ENCODE results near the gene KLF4. TPM values are rescaled to one million over a fixed set of nuclear protein-coding genes. Genes with fewer than 3 reads are reported as not detected.
"Not testable (repeated sequence)": the region's sequence is repeated elsewhere in the genome, so short reads cannot be mapped to it uniquely, and the experiment has no call there.

Gene KLF4
- total RNA-seq, 4 donors from 2014 or later: 43.6 to 72.0 (median 52.3) TPM

DNA sequence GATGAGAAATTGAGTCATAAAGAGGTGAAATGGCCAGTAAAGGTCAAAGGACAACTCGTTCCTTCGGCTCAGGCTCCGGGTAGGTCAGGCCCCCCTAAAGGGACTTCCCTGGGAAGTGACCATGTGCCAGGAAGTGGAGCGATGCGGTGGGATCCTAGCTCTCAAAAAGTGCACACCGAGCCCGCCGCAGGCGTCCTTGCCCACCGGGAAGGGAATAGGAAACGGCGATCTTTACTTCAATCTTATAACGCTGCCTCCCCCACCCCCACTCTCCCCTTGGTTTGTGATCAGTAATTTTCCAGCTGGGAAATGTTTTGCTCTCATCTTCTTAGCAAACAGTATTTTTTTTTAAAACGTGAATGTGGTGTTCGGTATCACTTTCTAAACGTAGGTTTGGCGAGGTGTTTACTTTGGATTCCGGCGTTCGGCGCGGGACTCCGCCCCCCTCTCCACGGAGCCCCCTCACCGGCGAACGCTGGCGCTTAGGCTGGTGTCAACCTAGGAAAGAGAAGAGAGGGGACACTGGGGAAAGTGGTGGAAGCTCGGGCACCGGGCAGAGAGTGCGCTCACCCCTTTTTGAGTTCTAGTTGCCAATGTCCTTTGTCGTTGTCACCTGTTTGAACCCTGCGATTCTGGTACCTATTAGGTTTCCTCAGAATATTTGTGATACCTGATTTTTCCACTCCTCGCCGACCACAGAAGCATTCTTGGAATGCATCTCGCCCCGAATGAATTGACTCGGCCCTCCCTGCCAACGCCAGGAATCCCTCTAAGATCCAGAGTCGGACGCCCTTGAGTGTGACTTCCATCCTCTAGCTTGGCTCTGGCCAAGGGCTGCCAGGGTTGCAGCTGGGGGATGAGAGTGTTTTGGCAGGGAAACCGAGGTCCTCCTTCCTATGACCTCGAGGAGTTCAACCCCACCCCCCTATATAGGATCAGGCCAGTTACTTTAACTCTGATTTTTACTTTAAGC is 1.8 kb upstream of the KLF4 start:
- TF ChIP-seq POLR2A (IDR thresholded peaks at IDR 0.05): no peak
- TF ChIP-seq, protein P1, sequence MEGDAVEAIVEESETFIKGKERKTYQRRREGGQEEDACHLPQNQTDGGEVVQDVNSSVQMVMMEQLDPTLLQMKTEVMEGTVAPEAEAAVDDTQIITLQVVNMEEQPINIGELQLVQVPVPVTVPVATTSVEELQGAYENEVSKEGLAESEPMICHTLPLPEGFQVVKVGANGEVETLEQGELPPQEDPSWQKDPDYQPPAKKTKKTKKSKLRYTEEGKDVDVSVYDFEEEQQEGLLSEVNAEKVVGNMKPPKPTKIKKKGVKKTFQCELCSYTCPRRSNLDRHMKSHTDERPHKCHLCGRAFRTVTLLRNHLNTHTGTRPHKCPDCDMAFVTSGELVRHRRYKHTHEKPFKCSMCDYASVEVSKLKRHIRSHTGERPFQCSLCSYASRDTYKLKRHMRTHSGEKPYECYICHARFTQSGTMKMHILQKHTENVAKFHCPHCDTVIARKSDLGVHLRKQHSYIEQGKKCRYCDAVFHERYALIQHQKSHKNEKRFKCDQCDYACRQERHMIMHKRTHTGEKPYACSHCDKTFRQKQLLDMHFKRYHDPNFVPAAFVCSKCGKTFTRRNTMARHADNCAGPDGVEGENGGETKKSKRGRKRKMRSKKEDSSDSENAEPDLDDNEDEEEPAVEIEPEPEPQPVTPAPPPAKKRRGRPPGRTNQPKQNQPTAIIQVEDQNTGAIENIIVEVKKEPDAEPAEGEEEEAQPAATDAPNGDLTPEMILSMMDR (IDR thresholded peaks at IDR 0.05): no peak
- no peak for TF ChIP-seq EP300 (IDR thresholded peaks at IDR 0.05)
- peak; percentile 58 for TF ChIP-seq POLR2AphosphoS5 (IDR thresholded peaks at IDR 0.05)
- WGBS, 2 donors (ENCODE audit: low coverage in 1 of 2): 22 to 24% methylated on average over 13 to 28 of the region's 43 CpGs
- Histone ChIP-seq H3K27me3 (no peaks in the 10 kb centered on the region), H3K27ac (peak overlapping the region; percentile 83 to 96 (median 92)), H3K4me1 (peaks cover 0 to 41% (median 0%) of the 10 kb centered on the region in 3 donors), H3K36me3 (peaks cover 0 to 17% of the 10 kb centered on the region in 2 donors), H3K9me3 (no peaks in the 10 kb centered on the region), H3K4me3 (peak overlapping the region; percentile 30 to 79)
- ATAC-seq: no peak

DNA sequence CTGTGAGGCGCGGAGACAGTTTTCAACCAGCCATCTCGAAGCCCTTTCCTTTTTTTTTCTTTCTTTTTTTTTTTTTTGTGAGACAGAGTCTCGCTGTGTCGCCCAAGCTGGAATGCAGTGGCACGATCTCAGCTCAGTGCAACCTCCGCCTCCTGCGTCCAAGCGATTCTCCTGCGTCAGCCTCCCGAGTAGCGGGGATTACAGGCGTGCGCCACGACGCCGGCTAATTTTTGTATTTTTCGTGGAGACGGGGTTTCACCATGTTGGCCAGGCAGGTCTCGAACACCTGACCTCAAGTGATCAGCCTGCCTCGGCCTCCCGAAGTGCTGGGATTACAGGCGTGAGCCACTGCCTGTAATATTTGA is 1.0 kb upstream of the KLF4 start:
- peaks cover 0 to 48% (median 0%) of the 10 kb centered on the region in 3 donors for H3K4me1 ChIP-seq
- peak overlapping the region; percentile 83 to 96 (median 92) for H3K27ac ChIP-seq
- H3K9me3 ChIP-seq, H3K27me3 ChIP-seq, ATAC-seq: not testable (repeated sequence)
- H3K36me3 ChIP-seq: peaks cover 0 to 21% of the 10 kb centered on the region in 2 donors
- H3K4me3 ChIP-seq: peak overlapping the region; percentile 30 to 79
- 0 to 5% methylated on average over 5 to 15 of the region's 23 CpGs for WGBS, 2 donors (ENCODE audit: low coverage in 1 of 2)

DNA sequence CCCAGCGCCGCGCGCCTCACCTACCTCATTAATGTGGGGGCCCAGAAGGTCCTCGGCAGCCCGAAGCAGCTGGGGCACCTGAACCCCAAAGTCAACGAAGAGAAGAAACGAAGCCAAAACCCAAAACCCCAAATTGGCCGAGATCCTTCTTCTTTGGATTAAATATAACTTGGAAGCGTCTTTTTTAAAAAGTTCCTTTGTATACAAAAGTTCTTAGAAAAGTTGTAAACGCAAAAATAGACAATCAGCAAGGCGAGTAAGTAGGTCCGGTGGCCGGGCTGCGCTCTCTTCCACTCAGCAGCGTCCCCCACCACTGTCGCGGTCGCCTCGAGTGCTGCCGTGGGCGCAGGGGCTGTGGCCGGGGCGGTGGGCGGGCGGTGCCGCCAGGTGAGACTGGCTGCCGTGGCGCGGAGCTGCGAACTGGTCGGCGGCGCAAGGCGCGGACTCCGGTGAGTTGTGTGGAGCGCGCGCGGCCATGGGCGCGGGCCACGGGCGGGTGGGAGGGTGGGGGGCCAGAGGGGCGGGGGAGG is 360 bp downstream of the KLF4 start:
- peaks cover 0 to 61% (median 0%) of the 10 kb centered on the region in 3 donors for H3K4me1 ChIP-seq
- no peak for ATAC-seq
- WGBS, 2 donors (ENCODE audit: low coverage in 1 of 2): 0% methylated on average over 8 to 11 of the region's 46 CpGs

DNA sequence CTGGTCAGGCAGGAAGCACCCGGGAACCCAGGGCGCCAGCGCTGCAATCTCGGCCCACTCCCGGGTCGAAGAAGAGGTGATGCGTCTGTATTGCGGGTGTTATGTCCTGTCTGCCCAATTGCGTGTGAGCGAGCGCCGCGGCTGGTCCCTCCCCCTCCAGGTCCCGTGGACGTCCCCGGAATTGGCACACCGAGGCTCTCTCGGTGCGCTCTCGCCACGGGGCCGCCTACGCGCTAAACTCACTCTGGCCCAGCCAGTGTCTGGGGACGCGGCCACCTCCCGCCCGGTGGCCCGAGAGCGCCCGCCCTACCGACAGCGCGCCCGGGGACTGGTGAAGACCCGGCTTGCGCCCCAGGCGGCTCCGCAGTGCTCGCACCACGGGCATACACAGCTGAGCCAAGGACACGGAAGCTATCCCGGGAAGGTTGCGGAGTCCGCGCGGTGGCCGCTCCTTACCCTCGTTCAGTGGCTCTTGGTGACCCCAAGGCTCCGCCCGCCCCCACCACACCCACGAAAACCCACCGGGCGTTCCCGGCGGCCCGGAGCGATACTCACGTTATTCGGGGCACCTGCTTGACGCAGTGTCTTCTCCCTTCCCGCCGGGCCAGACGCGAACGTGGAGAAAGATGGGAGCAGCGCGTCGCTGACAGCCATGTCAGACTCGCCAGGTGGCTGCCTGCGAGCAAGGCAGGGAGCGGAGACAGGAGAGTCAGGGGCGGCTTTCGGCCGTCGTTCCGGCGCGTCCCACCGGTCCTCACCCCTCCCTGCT is 1.0 kb downstream of the KLF4 start:
- peak; percentile 47 for ATAC-seq
- Histone ChIP-seq H3K9me3 (no peaks in the 10 kb centered on the region), H3K36me3 (peaks cover 0 to 33% of the 10 kb centered on the region in 2 donors), H3K4me1 (peaks cover 0 to 66% (median 0%) of the 10 kb centered on the region in 3 donors), H3K4me3 (peak overlapping the region; percentile 71 to 79), H3K27ac (peak overlapping the region; percentile 82 to 96 (median 92)), H3K27me3 (no peaks in the 10 kb centered on the region)
- no CpG with 5 or more reads among the region's 80 CpGs for WGBS, 2 donors (ENCODE audit: low coverage in 1 of 2)
- no peak for TF ChIP-seq EP300 (IDR thresholded peaks at IDR 0.05)
- TF ChIP-seq POLR2AphosphoS5 (IDR thresholded peaks at IDR 0.05): peak; percentile 85
- TF ChIP-seq POLR2A (IDR thresholded peaks at IDR 0.05): peak; percentile 83 to 90
- TF ChIP-seq, protein P1 (IDR thresholded peaks at IDR 0.05): no peak

More for the DNA sequence above, 360 bp downstream of the KLF4 start:
- Histone ChIP-seq H3K27ac (peak overlapping the region; percentile 82 to 96 (median 92)), H3K27me3 (no peaks in the 10 kb centered on the region), H3K36me3 (peaks cover 0 to 33% of the 10 kb centered on the region in 2 donors), H3K4me3 (peak overlapping the region; percentile 71 to 79), H3K9me3 (no peaks in the 10 kb centered on the region)
- TF ChIP-seq EP300 (IDR thresholded peaks at IDR 0.05): no peak
- TF ChIP-seq, protein P1 (IDR thresholded peaks at IDR 0.05): no peak
- TF ChIP-seq POLR2AphosphoS5 (IDR thresholded peaks at IDR 0.05): no peak
- no peak for TF ChIP-seq POLR2A (IDR thresholded peaks at IDR 0.05)

Data from gastroesophageal sphincter (tissue), 4 donors.